SK-N-SH (cell line): Measurements from ENCODE around the gene ECM1. TPM values are rescaled to one million over a fixed set of nuclear protein-coding genes. Genes with fewer than 3 reads are reported as not detected.

Source experiments
- CTCF ChIA-PET: fragments of 300-600, 350-600 bp; formaldehyde crosslinking; extraction: SDS; loops from one replicate; lab custom pipeline; 2021; lab: Yijun Ruan, JAX
- POLR2A ChIA-PET: fragments of 350-600 bp; sonication (Branson Sonifier 250); formaldehyde crosslinking; extraction: SDS; loops from one replicate; lab custom pipeline; 2020; ENCODE audit warnings: antibody characterized with exemption, inconsistent platforms; lab: Yijun Ruan, JAX
- DNase-seq: peaks from one replicate; pipeline ENCODE4 v3.0.0; 2012
- H2AFZ ChIP-seq: fragments of 200-600 bp; sonication (generic); 2 replicates; pipeline ENCODE4 v1.8.1; 2016; ENCODE audit warnings: antibody characterized with exemption, mild to moderate bottlenecking, low read depth
- H3F3A ChIP-seq: fragments of 200-600 bp; sonication (generic); replicated peaks from 2 replicates; pipeline ENCODE3; 2016; ENCODE audit warnings: antibody characterized with exemption, mild to moderate bottlenecking; ENCODE audit not compliant: insufficient read depth
- H3K27ac ChIP-seq, 2 experiments: fragments of 200-500 bp in 1 of 2; fragments of 200-600 bp in 1 of 2; sonication (Bioruptor generic) in 1 of 2; sonication (generic), shearing (Covaris generic) in 1 of 2; 2 replicates each; pipeline versions ENCODE4 v1.5.1 to v1.6.1; 2014 to 2016; ENCODE audit warnings: low read depth in 2 of 2, inconsistent platforms in 1 of 2, low read length in 1 of 2, mild to moderate bottlenecking in 1 of 2, mixed read lengths in 1 of 2
- H3K27me3 ChIP-seq: fragments of 200-600 bp; sonication (generic), shearing (Covaris generic); 2 replicates; pipeline ENCODE4 v1.6.1; 2016; ENCODE audit warnings: mixed run types; ENCODE audit not compliant: insufficient read depth
- H3K36me3 ChIP-seq, 2 experiments: fragments of 200-500 bp in 1 of 2; fragments of 200-600 bp in 1 of 2; sonication (Bioruptor generic) in 1 of 2; sonication (generic) in 1 of 2; replicated peaks in 1 of 2; 2 replicates each; pipeline versions ENCODE3 to v1.5.1; 2014 to 2016; ENCODE audit warnings: low read length in 1 of 2, mild to moderate bottlenecking in 1 of 2; ENCODE audit not compliant: insufficient read depth in 2 of 2, control insufficient read depth in 1 of 2
- H3K4me1 ChIP-seq, 2 experiments: fragments of 200-500 bp in 1 of 2; fragments of 200-600 bp in 1 of 2; sonication (Bioruptor generic) in 1 of 2; sonication (generic), shearing (Covaris generic) in 1 of 2; 2 replicates each; pipeline versions ENCODE4 v1.5.1 to v1.6.1; 2014 to 2016; ENCODE audit warnings: low read depth in 1 of 2, low read length in 1 of 2, mixed run types in 1 of 2; ENCODE audit not compliant: insufficient read depth in 2 of 2, control insufficient read depth in 1 of 2
- H3K4me2 ChIP-seq: fragments of 200-600 bp; sonication (generic), shearing (Covaris generic); 2 replicates; pipeline ENCODE4 v1.6.1; 2017; ENCODE audit warnings: mixed run types
- H3K4me3 ChIP-seq, 2 experiments: fragments of 200-500 bp in 1 of 2; fragments of 200-600 bp in 1 of 2; sonication (Bioruptor generic) in 1 of 2; sonication (generic), shearing (Covaris generic) in 1 of 2; 2 replicates each; pipeline versions ENCODE4 v1.5.1 to v1.8.1; 2014 to 2016; ENCODE audit warnings: low read depth in 2 of 2, inconsistent platforms in 1 of 2, low read length in 1 of 2, mild to moderate bottlenecking in 1 of 2, mixed read lengths in 1 of 2, moderate library complexity in 1 of 2
- H3K79me2 ChIP-seq: fragments of 200-600 bp; sonication (generic); 2 replicates; pipeline ENCODE4 v1.8.1; 2017; ENCODE audit warnings: mild to moderate bottlenecking; ENCODE audit not compliant: insufficient read depth
- H3K9ac ChIP-seq: fragments of 200-600 bp; sonication (generic); 2 replicates; pipeline ENCODE4 v1.6.1; 2017; ENCODE audit warnings: mixed run types
- H3K9me2 ChIP-seq: fragments of 200-600 bp; sonication (generic); 2 replicates; pipeline ENCODE4 v1.6.1; 2017; ENCODE audit warnings: mixed run types
- H3K9me3 ChIP-seq: fragments of 200-600 bp; sonication (generic); 2 replicates; pipeline ENCODE4 v1.6.1; 2017; ENCODE audit warnings: mixed run types, mild to moderate bottlenecking, moderate library complexity
- H4K20me1 ChIP-seq: fragments of 200-600 bp; sonication (generic); 2 replicates; pipeline ENCODE4 v1.6.1; 2017; ENCODE audit warnings: mild to moderate bottlenecking, mixed run types; ENCODE audit not compliant: insufficient read depth
- EZH2phosphoT487 ChIP-seq: fragments of 200-600 bp; sonication (generic); IDR thresholded peaks from 2 replicates; pipeline ENCODE4 v1.6.1; 2017; ENCODE audit warnings: low read depth, mixed run types, mild to moderate bottlenecking, antibody characterized with exemption, moderate library complexity, borderline replicate concordance
- FOXM1 ChIP-seq: IDR thresholded peaks from 2 replicates; pipeline ENCODE4 v1.4.0; 2012; ENCODE audit warnings: low read depth, mild to moderate bottlenecking
- JUND ChIP-seq: IDR thresholded peaks from 2 replicates; pipeline ENCODE4 v1.4.0; 2012
- MXI1 ChIP-seq: IDR thresholded peaks from 2 replicates; pipeline ENCODE4 v1.6.1; 2012; ENCODE audit warnings: mild to moderate bottlenecking, low read depth, low read length, improper control_type of control experiment
- REST ChIP-seq: IDR thresholded peaks from 2 replicates; pipeline ENCODE4 v1.6.1; 2012; ENCODE audit warnings: mild to moderate bottlenecking, low read depth, low read length, moderate library complexity
- SIN3A ChIP-seq: IDR thresholded peaks from 2 replicates; pipeline ENCODE4 v1.6.1; 2012; ENCODE audit warnings: low read depth, mild to moderate bottlenecking, low read length, moderate library complexity, borderline replicate concordance
- SMC3 ChIP-seq: IDR thresholded peaks from 2 replicates; pipeline ENCODE4 v1.6.1; 2012; ENCODE audit warnings: low read depth, low read length, improper control_type of control experiment
- TAF1 ChIP-seq: IDR thresholded peaks from 2 replicates; pipeline ENCODE4 v1.6.1; 2012; ENCODE audit warnings: low read depth, mild to moderate bottlenecking, low read length, moderate library complexity, borderline replicate concordance
- USF1 ChIP-seq: IDR thresholded peaks from 2 replicates; pipeline ENCODE4 v1.4.0; 2012; ENCODE audit warnings: low read depth, borderline replicate concordance
- WGBS: methylation state at CpG from one replicate; pipeline ENCODE4 v1.1.6; 2017; ENCODE audit warnings: low lambda C conversion rate; 5-methylcytosine and 5-hydroxymethylcytosine counted together
- polyA plus RNA-seq, 3 experiments: library from polyadenylated mRNA; depleted of rRNA; stranded (reverse); fragments of >200 nt; gene quantifications; 2 replicates each; pipeline ENCODE4 v1.2.3, GENCODE V29; 2012
- TF ChIP-seq, protein P1 (sequence below): IDR thresholded peaks from 2 replicates; pipeline ENCODE4 v1.4.0; 2012; ENCODE audit warnings: low read depth
- TF ChIP-seq, protein P2 (sequence below): IDR thresholded peaks from 2 replicates; pipeline ENCODE4; 2012
- TF ChIP-seq, protein P3 (sequence below): fragments of 150-350 bp; IDR thresholded peaks from 2 replicates; pipeline ENCODE4 v1.6.1; 2017; ENCODE audit warnings: antibody characterized with exemption, low read length, low read depth, borderline replicate concordance

Gene ECM1
- polyA plus RNA-seq, 1 of the 3 experiments (the other 2 are of a cell fraction) = 32.3 TPM

DNA sequence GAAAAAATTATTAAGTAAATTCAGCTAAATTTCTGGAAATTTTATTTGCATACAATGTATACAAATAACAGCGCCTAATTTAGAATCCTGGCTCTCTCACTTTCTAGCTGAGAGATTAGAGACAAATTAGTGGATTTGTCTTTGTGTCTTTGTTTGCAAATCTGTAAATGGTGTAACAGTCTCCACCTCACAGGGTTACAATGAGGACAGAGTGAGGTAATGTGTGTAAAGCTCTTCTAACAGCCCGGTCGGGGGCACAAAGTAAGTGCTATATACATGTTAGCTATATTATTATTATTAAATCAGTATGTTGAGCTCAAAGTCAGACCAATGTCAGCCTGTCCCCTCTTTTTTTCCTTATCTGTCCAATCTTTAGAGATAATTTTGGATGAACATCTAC lies 36.3 kb downstream of the ECM1 start (continued):
- TF ChIP-seq, protein P1, sequence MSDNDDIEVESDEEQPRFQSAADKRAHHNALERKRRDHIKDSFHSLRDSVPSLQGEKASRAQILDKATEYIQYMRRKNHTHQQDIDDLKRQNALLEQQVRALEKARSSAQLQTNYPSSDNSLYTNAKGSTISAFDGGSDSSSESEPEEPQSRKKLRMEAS = no peak
- TF ChIP-seq USF1 = no peak
- TF ChIP-seq, all 33 proteins: peak for 0

DNA sequence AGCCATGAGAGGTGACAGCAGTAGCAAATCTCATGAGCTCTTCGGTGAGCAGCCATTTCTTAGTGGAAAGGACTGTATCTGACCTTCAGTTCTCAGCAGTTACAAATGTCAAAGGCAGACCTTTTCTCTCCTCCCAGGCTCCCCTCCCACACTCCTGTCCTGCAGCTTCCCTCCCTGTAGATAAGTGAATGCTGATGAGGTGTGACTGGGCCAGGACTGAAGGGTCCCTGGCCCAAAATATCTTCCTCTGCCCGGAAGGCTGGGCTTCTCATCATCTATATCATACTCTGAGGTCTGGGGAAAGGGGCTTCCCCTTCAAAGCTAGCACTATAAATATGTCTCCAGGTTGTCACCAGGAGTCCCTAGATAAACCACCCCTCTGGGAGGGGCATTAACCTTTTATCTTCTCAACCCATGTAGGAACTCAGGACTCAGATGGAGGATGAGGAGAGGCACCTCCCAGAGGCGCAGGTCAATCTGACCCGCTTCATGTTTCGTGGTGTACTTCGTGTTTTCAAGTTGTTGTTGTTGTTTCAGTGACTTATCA lies 37.6 kb downstream of the ECM1 start:
- no peaks in the 10 kb centered on the region for H3K79me2 ChIP-seq
- 95% methylated on average over 6 of the region's 6 CpGs for WGBS
- no peak overlapping the region for H3K4me3 ChIP-seq
- TF ChIP-seq FOXM1 = no peak
- TF ChIP-seq, protein P2, sequence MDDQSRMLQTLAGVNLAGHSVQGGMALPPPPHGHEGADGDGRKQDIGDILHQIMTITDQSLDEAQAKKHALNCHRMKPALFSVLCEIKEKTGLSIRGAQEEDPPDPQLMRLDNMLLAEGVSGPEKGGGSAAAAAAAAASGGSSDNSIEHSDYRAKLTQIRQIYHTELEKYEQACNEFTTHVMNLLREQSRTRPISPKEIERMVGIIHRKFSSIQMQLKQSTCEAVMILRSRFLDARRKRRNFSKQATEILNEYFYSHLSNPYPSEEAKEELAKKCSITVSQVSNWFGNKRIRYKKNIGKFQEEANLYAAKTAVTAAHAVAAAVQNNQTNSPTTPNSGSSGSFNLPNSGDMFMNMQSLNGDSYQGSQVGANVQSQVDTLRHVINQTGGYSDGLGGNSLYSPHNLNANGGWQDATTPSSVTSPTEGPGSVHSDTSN = no peak
- no peak for TF ChIP-seq SIN3A
- no peak for TF ChIP-seq MXI1
- no peak for TF ChIP-seq EZH2phosphoT487
- TF ChIP-seq USF1 = no peak
- TF ChIP-seq, protein P3, sequence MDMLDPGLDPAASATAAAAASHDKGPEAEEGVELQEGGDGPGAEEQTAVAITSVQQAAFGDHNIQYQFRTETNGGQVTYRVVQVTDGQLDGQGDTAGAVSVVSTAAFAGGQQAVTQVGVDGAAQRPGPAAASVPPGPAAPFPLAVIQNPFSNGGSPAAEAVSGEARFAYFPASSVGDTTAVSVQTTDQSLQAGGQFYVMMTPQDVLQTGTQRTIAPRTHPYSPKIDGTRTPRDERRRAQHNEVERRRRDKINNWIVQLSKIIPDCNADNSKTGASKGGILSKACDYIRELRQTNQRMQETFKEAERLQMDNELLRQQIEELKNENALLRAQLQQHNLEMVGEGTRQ = no peak
- TF ChIP-seq SMC3 = no peak
- no peak for TF ChIP-seq JUND
- no peak for TF ChIP-seq REST
- no peak for TF ChIP-seq TAF1
- no peaks in the 10 kb centered on the region for H3K9me3 ChIP-seq
- ChIA-PET CTCF (interaction anchor here (0.9 to 10.0 kb wide), 3 partner anchors 13 to 75 kb away, joined by 3 to 69 read pairs (median 4); no protein-coding TSS in a partner anchor), POLR2A (no interaction called here)
- H4K20me1 ChIP-seq = no peaks in the 10 kb centered on the region
- H3K27ac ChIP-seq = no peak overlapping the region
- H3K9me2 ChIP-seq = no peaks in the 10 kb centered on the region
- H3K4me2 ChIP-seq = no peak overlapping the region
- H3K36me3 ChIP-seq = no peaks in the 10 kb centered on the region
- H3K27me3 ChIP-seq = no peaks in the 10 kb centered on the region
- no peaks in the 10 kb centered on the region for H3F3A ChIP-seq
- peaks cover 0 to 4% of the 10 kb centered on the region in 2 experiments; a peak in 1 of 4 replicates for H3K4me1 ChIP-seq
- no peak overlapping the region for H3K9ac ChIP-seq
- peak; percentile 8 for DNase-seq
- H2AFZ ChIP-seq = no peak overlapping the region
